Measurements from ENCODE around the gene ARL4A.

ARL4A gene

DNA sequence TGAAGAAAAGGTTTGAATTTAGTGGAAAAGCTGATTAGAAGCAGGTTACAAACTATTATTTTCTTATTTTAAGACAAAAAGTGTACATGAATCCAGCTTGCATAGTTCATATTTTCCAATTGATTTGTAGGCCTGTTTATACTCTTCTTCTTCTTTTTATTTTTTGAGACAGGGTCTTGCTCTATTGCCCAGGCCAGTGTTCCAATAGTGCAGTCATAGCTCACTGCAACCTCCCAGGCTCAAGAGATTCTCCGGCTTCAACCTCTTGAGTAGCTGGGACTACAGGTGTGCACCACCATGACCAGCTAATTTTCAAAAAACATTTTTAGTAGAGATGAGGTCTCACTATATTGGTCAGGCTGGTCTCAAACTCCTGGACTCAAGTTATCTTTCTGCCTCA lies 45.0 kb downstream of the ARL4A start:
- TF ChIP-seq SIN3A (IDR thresholded peaks at IDR 0.05; ENCODE audit: borderline replicate concordance, insufficient read depth, low read length) (no peak), POLR2AphosphoS5 (IDR thresholded peaks at IDR 0.05; ENCODE audit: low read depth, low read length) (no peak), FOXP2 (optimal IDR thresholded peaks at IDR 0.05; ENCODE audit: borderline replicate concordance, extremely low read depth, extremely low read length, insufficient read depth) (no peak), TAF1 (IDR thresholded peaks at IDR 0.05; ENCODE audit: borderline replicate concordance, insufficient read depth, low read length) (no peak)
- TF ChIP-seq, protein P1, sequence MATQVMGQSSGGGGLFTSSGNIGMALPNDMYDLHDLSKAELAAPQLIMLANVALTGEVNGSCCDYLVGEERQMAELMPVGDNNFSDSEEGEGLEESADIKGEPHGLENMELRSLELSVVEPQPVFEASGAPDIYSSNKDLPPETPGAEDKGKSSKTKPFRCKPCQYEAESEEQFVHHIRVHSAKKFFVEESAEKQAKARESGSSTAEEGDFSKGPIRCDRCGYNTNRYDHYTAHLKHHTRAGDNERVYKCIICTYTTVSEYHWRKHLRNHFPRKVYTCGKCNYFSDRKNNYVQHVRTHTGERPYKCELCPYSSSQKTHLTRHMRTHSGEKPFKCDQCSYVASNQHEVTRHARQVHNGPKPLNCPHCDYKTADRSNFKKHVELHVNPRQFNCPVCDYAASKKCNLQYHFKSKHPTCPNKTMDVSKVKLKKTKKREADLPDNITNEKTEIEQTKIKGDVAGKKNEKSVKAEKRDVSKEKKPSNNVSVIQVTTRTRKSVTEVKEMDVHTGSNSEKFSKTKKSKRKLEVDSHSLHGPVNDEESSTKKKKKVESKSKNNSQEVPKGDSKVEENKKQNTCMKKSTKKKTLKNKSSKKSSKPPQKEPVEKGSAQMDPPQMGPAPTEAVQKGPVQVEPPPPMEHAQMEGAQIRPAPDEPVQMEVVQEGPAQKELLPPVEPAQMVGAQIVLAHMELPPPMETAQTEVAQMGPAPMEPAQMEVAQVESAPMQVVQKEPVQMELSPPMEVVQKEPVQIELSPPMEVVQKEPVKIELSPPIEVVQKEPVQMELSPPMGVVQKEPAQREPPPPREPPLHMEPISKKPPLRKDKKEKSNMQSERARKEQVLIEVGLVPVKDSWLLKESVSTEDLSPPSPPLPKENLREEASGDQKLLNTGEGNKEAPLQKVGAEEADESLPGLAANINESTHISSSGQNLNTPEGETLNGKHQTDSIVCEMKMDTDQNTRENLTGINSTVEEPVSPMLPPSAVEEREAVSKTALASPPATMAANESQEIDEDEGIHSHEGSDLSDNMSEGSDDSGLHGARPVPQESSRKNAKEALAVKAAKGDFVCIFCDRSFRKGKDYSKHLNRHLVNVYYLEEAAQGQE (IDR thresholded peaks at IDR 0.05; ENCODE audit: insufficient read depth in 1 of 2, low read depth in 2 of 2, low read length in 2 of 2) = no peak

DNA sequence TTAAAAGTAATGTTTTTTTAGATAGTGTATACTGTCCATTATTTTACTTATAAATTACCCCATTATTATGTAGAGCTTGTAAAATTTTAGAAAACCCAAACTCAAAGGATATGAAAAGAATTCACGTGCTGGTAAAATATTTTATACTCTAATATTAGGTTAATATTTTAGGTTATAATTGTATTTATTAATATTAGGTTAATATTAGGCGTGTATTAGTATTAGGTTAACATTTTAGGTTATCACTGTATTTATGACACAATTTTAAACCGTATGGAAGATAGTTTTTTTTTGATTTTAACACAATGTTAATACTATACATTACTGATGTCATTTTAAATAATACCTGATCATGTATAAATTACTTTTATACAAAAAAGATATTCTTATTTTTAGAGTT lies 48.5 kb downstream of the ARL4A start:
- TF ChIP-seq SIN3A (IDR thresholded peaks at IDR 0.05; ENCODE audit: borderline replicate concordance, insufficient read depth, low read length) (no peak), FOXP2 (optimal IDR thresholded peaks at IDR 0.05; ENCODE audit: borderline replicate concordance, extremely low read depth, extremely low read length, insufficient read depth) (no peak), POLR2AphosphoS5 (IDR thresholded peaks at IDR 0.05; ENCODE audit: low read depth, low read length) (no peak), TAF1 (IDR thresholded peaks at IDR 0.05; ENCODE audit: borderline replicate concordance, insufficient read depth, low read length) (no peak)
- TF ChIP-seq, protein P1 (IDR thresholded peaks at IDR 0.05; ENCODE audit: insufficient read depth in 1 of 2, low read depth in 2 of 2, low read length in 2 of 2) = no peak

DNA sequence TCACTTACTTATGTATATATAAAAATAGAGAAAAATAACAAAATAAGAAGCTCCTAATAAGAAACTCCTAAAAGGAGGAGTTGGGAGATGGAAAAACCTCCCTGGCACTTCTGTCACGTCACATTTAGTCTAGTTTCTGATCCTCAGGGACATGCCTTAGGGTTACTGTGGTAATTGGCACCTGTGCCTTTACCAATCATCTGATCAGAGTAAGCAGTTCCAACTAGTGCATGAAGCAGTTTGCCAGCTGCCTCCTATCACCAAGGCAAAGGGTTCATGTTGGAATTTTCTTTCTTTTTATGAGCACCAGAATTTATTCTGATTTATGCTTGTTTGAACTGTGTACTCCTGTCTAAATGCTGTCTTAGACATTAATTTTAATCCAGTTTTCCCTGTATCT lies 49.9 kb downstream of the ARL4A start:
- TF ChIP-seq SIN3A (IDR thresholded peaks at IDR 0.05; ENCODE audit: borderline replicate concordance, insufficient read depth, low read length) (no peak), POLR2AphosphoS5 (IDR thresholded peaks at IDR 0.05; ENCODE audit: low read depth, low read length) (no peak), FOXP2 (optimal IDR thresholded peaks at IDR 0.05; ENCODE audit: borderline replicate concordance, extremely low read depth, extremely low read length, insufficient read depth) (no peak), TAF1 (IDR thresholded peaks at IDR 0.05; ENCODE audit: borderline replicate concordance, insufficient read depth, low read length) (no peak)
- TF ChIP-seq, protein P1 (IDR thresholded peaks at IDR 0.05; ENCODE audit: insufficient read depth in 1 of 2, low read depth in 2 of 2, low read length in 2 of 2) = no peak

DNA sequence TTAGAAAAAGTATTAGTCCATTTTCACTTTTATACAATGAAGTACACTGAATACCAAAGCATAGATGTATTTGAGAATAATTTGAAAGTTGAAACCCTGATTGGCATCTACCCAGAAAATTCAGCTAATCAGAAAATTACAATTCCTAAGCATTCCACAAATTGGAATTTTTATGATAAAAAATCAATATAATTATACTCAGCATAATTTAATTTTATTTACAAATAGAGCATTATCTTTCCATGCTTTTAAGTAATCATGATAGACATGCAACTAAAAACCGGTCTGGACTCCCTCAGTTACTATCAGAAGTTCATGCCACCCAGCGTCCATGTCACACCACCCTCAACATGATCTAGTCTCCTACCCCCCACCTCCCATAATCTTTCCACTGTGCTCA lies 50.4 kb downstream of the ARL4A start:
- TF ChIP-seq, protein P1 (IDR thresholded peaks at IDR 0.05; ENCODE audit: insufficient read depth in 1 of 2, low read depth in 2 of 2, low read length in 2 of 2) = no peak

DNA sequence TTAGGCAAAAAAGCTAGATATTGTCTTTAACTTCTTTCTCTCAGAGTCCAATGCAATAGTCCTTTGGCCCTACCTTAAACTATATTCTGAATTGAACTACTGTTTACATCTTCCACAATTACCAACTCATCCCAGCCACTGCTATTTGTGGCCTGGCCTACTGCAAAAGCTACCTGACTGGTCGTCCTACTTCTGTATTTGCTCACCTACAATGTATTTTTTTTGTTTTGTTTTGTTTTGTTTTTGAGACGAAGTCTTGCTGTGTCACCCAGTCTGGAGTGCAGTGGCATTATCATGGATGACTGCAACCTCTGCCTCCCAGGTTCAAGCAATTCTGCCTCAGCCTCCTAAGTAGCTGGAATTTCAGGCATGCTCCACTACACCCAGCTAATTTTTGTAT lies 51.2 kb downstream of the ARL4A start:
- TF ChIP-seq TAF1 (IDR thresholded peaks at IDR 0.05; ENCODE audit: borderline replicate concordance, insufficient read depth, low read length) = no peak
- no peak for TF ChIP-seq FOXP2 (optimal IDR thresholded peaks at IDR 0.05; ENCODE audit: borderline replicate concordance, extremely low read depth, extremely low read length, insufficient read depth)
- no peak for TF ChIP-seq POLR2AphosphoS5 (IDR thresholded peaks at IDR 0.05; ENCODE audit: low read depth, low read length)
- TF ChIP-seq SIN3A (IDR thresholded peaks at IDR 0.05; ENCODE audit: borderline replicate concordance, insufficient read depth, low read length) = no peak
- TF ChIP-seq, protein P1 (IDR thresholded peaks at IDR 0.05; ENCODE audit: insufficient read depth in 1 of 2, low read depth in 2 of 2, low read length in 2 of 2) = no peak
